SK-N-SH (cell line): ENCODE measurements around the gene TMEM234. TPM values are rescaled to one million over a fixed set of nuclear protein-coding genes. Genes with fewer than 3 reads are reported as not detected.

Experiments used
- CTCF ChIA-PET: fragments of 300-600, 350-600 bp; formaldehyde crosslinking; extraction: SDS; loops from one replicate; lab custom pipeline; 2021; lab: Yijun Ruan, JAX
- POLR2A ChIA-PET: fragments of 350-600 bp; sonication (Branson Sonifier 250); formaldehyde crosslinking; extraction: SDS; loops from one replicate; lab custom pipeline; 2020; ENCODE audit warnings: antibody characterized with exemption, inconsistent platforms; lab: Yijun Ruan, JAX
- DNase-seq: peaks from one replicate; pipeline ENCODE4 v3.0.0; 2012
- H2AFZ ChIP-seq: fragments of 200-600 bp; sonication (generic); 2 replicates; pipeline ENCODE4 v1.8.1; 2016; ENCODE audit warnings: antibody characterized with exemption, mild to moderate bottlenecking, low read depth
- H3F3A ChIP-seq: fragments of 200-600 bp; sonication (generic); replicated peaks from 2 replicates; pipeline ENCODE3; 2016; ENCODE audit warnings: antibody characterized with exemption, mild to moderate bottlenecking; ENCODE audit not compliant: insufficient read depth
- H3K27ac ChIP-seq, 2 experiments: fragments of 200-500 bp in 1 of 2; fragments of 200-600 bp in 1 of 2; sonication (Bioruptor generic) in 1 of 2; sonication (generic), shearing (Covaris generic) in 1 of 2; 2 replicates each; pipeline versions ENCODE4 v1.5.1 to v1.6.1; 2014 to 2016; ENCODE audit warnings: low read depth in 2 of 2, inconsistent platforms in 1 of 2, low read length in 1 of 2, mild to moderate bottlenecking in 1 of 2, mixed read lengths in 1 of 2
- H3K27me3 ChIP-seq: fragments of 200-600 bp; sonication (generic), shearing (Covaris generic); 2 replicates; pipeline ENCODE4 v1.6.1; 2016; ENCODE audit warnings: mixed run types; ENCODE audit not compliant: insufficient read depth
- H3K36me3 ChIP-seq, 2 experiments: fragments of 200-500 bp in 1 of 2; fragments of 200-600 bp in 1 of 2; sonication (Bioruptor generic) in 1 of 2; sonication (generic) in 1 of 2; replicated peaks in 1 of 2; 2 replicates each; pipeline versions ENCODE3 to v1.5.1; 2014 to 2016; ENCODE audit warnings: low read length in 1 of 2, mild to moderate bottlenecking in 1 of 2; ENCODE audit not compliant: insufficient read depth in 2 of 2, control insufficient read depth in 1 of 2
- H3K4me1 ChIP-seq, 2 experiments: fragments of 200-500 bp in 1 of 2; fragments of 200-600 bp in 1 of 2; sonication (Bioruptor generic) in 1 of 2; sonication (generic), shearing (Covaris generic) in 1 of 2; 2 replicates each; pipeline versions ENCODE4 v1.5.1 to v1.6.1; 2014 to 2016; ENCODE audit warnings: low read depth in 1 of 2, low read length in 1 of 2, mixed run types in 1 of 2; ENCODE audit not compliant: insufficient read depth in 2 of 2, control insufficient read depth in 1 of 2
- H3K4me2 ChIP-seq: fragments of 200-600 bp; sonication (generic), shearing (Covaris generic); 2 replicates; pipeline ENCODE4 v1.6.1; 2017; ENCODE audit warnings: mixed run types
- H3K4me3 ChIP-seq, 2 experiments: fragments of 200-500 bp in 1 of 2; fragments of 200-600 bp in 1 of 2; sonication (Bioruptor generic) in 1 of 2; sonication (generic), shearing (Covaris generic) in 1 of 2; 2 replicates each; pipeline versions ENCODE4 v1.5.1 to v1.8.1; 2014 to 2016; ENCODE audit warnings: low read depth in 2 of 2, inconsistent platforms in 1 of 2, low read length in 1 of 2, mild to moderate bottlenecking in 1 of 2, mixed read lengths in 1 of 2, moderate library complexity in 1 of 2
- H3K79me2 ChIP-seq: fragments of 200-600 bp; sonication (generic); 2 replicates; pipeline ENCODE4 v1.8.1; 2017; ENCODE audit warnings: mild to moderate bottlenecking; ENCODE audit not compliant: insufficient read depth
- H3K9ac ChIP-seq: fragments of 200-600 bp; sonication (generic); 2 replicates; pipeline ENCODE4 v1.6.1; 2017; ENCODE audit warnings: mixed run types
- H3K9me2 ChIP-seq: fragments of 200-600 bp; sonication (generic); 2 replicates; pipeline ENCODE4 v1.6.1; 2017; ENCODE audit warnings: mixed run types
- H3K9me3 ChIP-seq: fragments of 200-600 bp; sonication (generic); 2 replicates; pipeline ENCODE4 v1.6.1; 2017; ENCODE audit warnings: mixed run types, mild to moderate bottlenecking, moderate library complexity
- H4K20me1 ChIP-seq: fragments of 200-600 bp; sonication (generic); 2 replicates; pipeline ENCODE4 v1.6.1; 2017; ENCODE audit warnings: mild to moderate bottlenecking, mixed run types; ENCODE audit not compliant: insufficient read depth
- CHD2 ChIP-seq: fragments of 150-350 bp; IDR thresholded peaks from 2 replicates; pipeline ENCODE4 v1.6.1; 2018; ENCODE audit warnings: low read length; ENCODE audit not compliant: partially characterized antibody
- CTCF ChIP-seq: fragments of 200-600 bp; sonication (generic); IDR thresholded peaks from 2 replicates; pipeline ENCODE4 v1.6.1; 2017; ENCODE audit warnings: antibody characterized with exemption, mild to moderate bottlenecking, moderate library complexity
- EP300 ChIP-seq, 2 experiments: IDR thresholded peaks; 2 replicates each; pipeline versions ENCODE4 v1.4.0 to v1.6.1; 2012; ENCODE audit warnings: borderline replicate concordance in 1 of 2, low read depth in 1 of 2, low read length in 1 of 2
- EZH2phosphoT487 ChIP-seq: fragments of 200-600 bp; sonication (generic); IDR thresholded peaks from 2 replicates; pipeline ENCODE4 v1.6.1; 2017; ENCODE audit warnings: low read depth, mixed run types, mild to moderate bottlenecking, antibody characterized with exemption, moderate library complexity, borderline replicate concordance
- FOSL2 ChIP-seq: IDR thresholded peaks from 2 replicates; pipeline ENCODE4 v1.4.0; 2012; ENCODE audit warnings: low read depth, mild to moderate bottlenecking, moderate library complexity, borderline replicate concordance
- GABPA ChIP-seq: IDR thresholded peaks from 2 replicates; pipeline ENCODE4 v1.4.0; 2012; ENCODE audit warnings: low read depth, mild to moderate bottlenecking
- IRF3 ChIP-seq: fragments of 150-350 bp; IDR thresholded peaks from 2 replicates; pipeline ENCODE4 v1.6.1; 2016; ENCODE audit warnings: mild to moderate bottlenecking, low read depth, low read length
- MAX ChIP-seq: IDR thresholded peaks from 2 replicates; pipeline ENCODE4 v1.4.0; 2012; ENCODE audit warnings: low read depth
- MXI1 ChIP-seq: IDR thresholded peaks from 2 replicates; pipeline ENCODE4 v1.6.1; 2012; ENCODE audit warnings: mild to moderate bottlenecking, low read depth, low read length, improper control_type of control experiment
- NFIC ChIP-seq: IDR thresholded peaks from 2 replicates; pipeline ENCODE4 v1.4.0; 2012; ENCODE audit warnings: borderline replicate concordance
- NRF1 ChIP-seq: IDR thresholded peaks from 2 replicates; pipeline ENCODE4 v1.6.1; 2012; ENCODE audit warnings: low read depth, mild to moderate bottlenecking, low read length
- POLR2AphosphoS5 ChIP-seq: IDR thresholded peaks from 2 replicates; pipeline ENCODE4 v1.6.1; 2012; ENCODE audit warnings: low read depth, low read length
- RCOR1 ChIP-seq: fragments of 150-350 bp; IDR thresholded peaks from 2 replicates; pipeline ENCODE4 v1.6.1; 2017; ENCODE audit warnings: antibody characterized with exemption, low read length
- REST ChIP-seq: IDR thresholded peaks from 2 replicates; pipeline ENCODE4 v1.6.1; 2012; ENCODE audit warnings: mild to moderate bottlenecking, low read depth, low read length, moderate library complexity
- RFX5 ChIP-seq: IDR thresholded peaks from 2 replicates; pipeline ENCODE4 v1.6.1; 2012; ENCODE audit warnings: mild to moderate bottlenecking, improper control_type of control experiment, low read length
- SIN3A ChIP-seq: IDR thresholded peaks from 2 replicates; pipeline ENCODE4 v1.6.1; 2012; ENCODE audit warnings: low read depth, mild to moderate bottlenecking, low read length, moderate library complexity, borderline replicate concordance
- SMC3 ChIP-seq: IDR thresholded peaks from 2 replicates; pipeline ENCODE4 v1.6.1; 2012; ENCODE audit warnings: low read depth, low read length, improper control_type of control experiment
- TAF1 ChIP-seq: IDR thresholded peaks from 2 replicates; pipeline ENCODE4 v1.6.1; 2012; ENCODE audit warnings: low read depth, mild to moderate bottlenecking, low read length, moderate library complexity, borderline replicate concordance
- TCF12 ChIP-seq: IDR thresholded peaks from 2 replicates; pipeline ENCODE4 v1.4.0; 2012
- USF2 ChIP-seq: fragments of 150-350 bp; IDR thresholded peaks from 2 replicates; pipeline ENCODE4 v1.6.1; 2017; ENCODE audit warnings: antibody characterized with exemption, low read length, low read depth, borderline replicate concordance
- WGBS: methylation state at CpG from one replicate; pipeline ENCODE4 v1.1.6; 2017; ENCODE audit warnings: low lambda C conversion rate; 5-methylcytosine and 5-hydroxymethylcytosine counted together
- polyA plus RNA-seq, 3 experiments: library from polyadenylated mRNA; depleted of rRNA; stranded (reverse); fragments of >200 nt; gene quantifications; 2 replicates each; pipeline ENCODE4 v1.2.3, GENCODE V29; 2012

The TMEM234 gene
- polyA plus RNA-seq, 1 of the 3 experiments (the other 2 are of a cell fraction) = 31.9 TPM

GRCh38 chr1:32208469-32208868 lies 13.7 kb downstream of the TMEM234 start:
- peaks cover 4% of the 10 kb centered on the region; the same call in 1 of the 2 replicates for H3K79me2 ChIP-seq
- H3K9ac ChIP-seq = no peak overlapping the region
- peaks cover 0 to 25% of the 10 kb centered on the region in 2 experiments; a peak in 1 of 4 replicates for H3K4me1 ChIP-seq
- H4K20me1 ChIP-seq = no peaks in the 10 kb centered on the region
- TF ChIP-seq GABPA = no peak
- no peak for TF ChIP-seq FOSL2
- no peak for TF ChIP-seq MXI1
- no peak for TF ChIP-seq EP300 (IDR thresholded peaks at IDR 0.05; ENCODE audit: borderline replicate concordance in 1 of 2, low read depth in 1 of 2, low read length in 1 of 2)
- no peak for TF ChIP-seq IRF3
- TF ChIP-seq REST = no peak
- TF ChIP-seq RFX5 = no peak
- no peak for TF ChIP-seq TCF12
- TF ChIP-seq CHD2 = no peak
- TF ChIP-seq EZH2phosphoT487 = no peak
- no peak for TF ChIP-seq NRF1
- no peak for TF ChIP-seq SIN3A
- TF ChIP-seq MAX = no peak
- TF ChIP-seq NFIC = no peak
- no peak for TF ChIP-seq CTCF
- TF ChIP-seq RCOR1 = no peak
- no peak for TF ChIP-seq TAF1
- TF ChIP-seq POLR2AphosphoS5 = no peak
- TF ChIP-seq SMC3 = no peak
- no peak for TF ChIP-seq USF2
- no peak for DNase-seq
- no peaks in the 10 kb centered on the region for H3K9me2 ChIP-seq
- 85% methylated on average over 6 of the region's 6 CpGs for WGBS
- no peak overlapping the region for H2AFZ ChIP-seq
- ChIA-PET CTCF (interaction anchor here (0.7 kb wide), 1 partner anchor 12 kb away, joined by 3 read pairs; no protein-coding TSS in a partner anchor), POLR2A (interaction anchor here (1.2 to 3.2 kb wide), 4 partner anchors 8 to 32 kb away, joined by 3 to 15 read pairs (median 4); partner anchors contain the start of gene CCDC28B)
- H3K27me3 ChIP-seq = no peaks in the 10 kb centered on the region
- H3K9me3 ChIP-seq = no peaks in the 10 kb centered on the region
- no peaks in the 10 kb centered on the region for H3F3A ChIP-seq
- H3K4me2 ChIP-seq = no peak overlapping the region
- H3K4me3 ChIP-seq = no peak overlapping the region
- H3K36me3 ChIP-seq = peaks cover 0 to 5% of the 10 kb centered on the region in 2 experiments
- H3K27ac ChIP-seq = peak overlapping the region in 1 of 2 experiments; percentile 30; a peak in 1 of 4 replicates
